NCI-H526 treated with DMSO at 0.1 percent for 48 hours (cell line): ENCODE measurements around the gene SLC22A15.
"Not testable (repeated sequence)": the region's sequence is repeated elsewhere in the genome, so short reads cannot be mapped to it uniquely, and the experiment has no call there.

ENCODE experiments used
- DNase-seq: peaks from one replicate; lab custom pipeline; 2025; lab: John Stamatoyannopoulos, UW

The SLC22A15 gene

DNA sequence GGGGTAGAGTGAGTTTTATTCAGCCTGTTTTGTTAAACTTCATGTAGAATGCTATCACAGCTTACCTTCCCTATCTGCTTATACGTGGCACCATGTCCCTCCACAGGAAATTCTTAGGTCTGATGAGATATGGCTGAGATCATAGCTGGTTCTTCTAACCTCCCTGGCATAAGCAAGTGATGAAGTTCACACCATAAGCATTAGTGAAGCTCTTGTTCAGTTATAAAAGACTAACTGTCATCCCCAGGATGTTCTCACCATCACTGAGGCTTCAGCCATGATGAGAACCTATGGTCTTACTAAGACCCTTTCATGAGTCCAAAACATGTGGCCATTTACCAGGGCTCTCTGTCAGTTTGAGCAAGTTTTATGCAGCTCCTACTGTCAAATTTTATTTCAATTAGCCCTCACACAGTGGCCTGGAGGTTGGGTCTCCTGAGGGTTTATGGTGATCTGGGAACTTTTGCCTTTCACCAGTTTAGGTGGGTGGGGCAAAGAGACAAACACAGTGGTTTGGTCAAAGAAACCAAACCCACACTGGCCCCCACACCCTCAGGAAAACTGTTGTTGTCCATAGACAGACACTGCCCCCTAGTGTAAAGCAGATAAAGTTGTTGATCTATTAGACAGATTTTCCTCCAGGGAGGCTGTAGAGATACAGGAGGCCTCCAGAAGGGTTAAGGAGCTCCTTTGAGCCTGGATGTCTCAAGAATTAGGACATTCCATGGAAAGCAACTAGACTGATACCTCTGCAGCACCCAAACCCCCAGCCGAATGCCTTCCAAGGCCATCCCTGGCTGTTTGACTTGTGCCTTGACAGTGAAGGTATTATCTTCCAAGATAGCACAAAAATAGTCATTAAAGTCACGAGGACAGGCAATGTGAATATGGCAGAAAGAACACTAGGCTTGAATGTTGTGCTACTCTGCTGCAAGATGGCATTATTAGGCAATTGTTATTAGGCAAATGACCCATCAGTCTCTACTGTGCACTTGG is 5.0 kb downstream of the SLC22A15 start:
- peak; percentile 75 for DNase-seq

DNA sequence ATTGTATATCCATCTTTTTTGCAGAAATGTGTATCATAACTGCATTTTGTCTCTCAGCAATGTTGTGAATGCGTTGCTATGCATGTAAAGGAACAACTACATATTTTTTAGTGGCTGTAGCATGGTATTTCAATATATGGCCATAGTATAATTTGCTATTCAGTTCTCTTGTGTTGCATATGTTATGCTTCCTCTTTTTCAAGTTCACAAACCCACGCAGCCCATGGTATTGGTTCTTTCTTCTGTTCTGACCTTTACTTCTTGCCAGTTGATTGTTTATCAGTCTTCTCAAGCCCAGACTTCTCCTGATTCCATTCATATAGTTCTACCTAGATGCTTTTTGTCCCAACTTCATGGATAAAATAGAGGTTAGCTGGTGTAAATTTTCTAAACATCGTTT is 6.1 kb downstream of the SLC22A15 start:
- no peak for DNase-seq

DNA sequence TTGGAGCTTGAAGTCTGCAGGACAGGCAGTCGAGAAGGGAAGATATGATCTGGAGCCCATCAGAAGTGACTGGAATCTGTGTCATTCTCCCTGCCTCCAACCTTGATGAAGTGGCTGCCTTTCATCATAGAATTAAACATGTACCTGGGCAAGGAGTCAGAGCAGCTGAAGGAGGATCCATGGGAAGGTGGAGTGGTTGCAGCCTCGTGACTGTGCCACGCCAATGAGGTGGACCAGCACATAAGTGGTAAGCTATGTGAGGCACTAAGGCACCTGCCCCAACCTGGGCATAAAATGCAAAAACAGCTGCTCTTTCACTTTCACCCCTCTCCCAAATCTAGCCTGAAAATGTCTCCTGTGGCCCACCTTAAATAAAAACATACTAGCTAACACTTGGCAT is 7.3 kb downstream of the SLC22A15 start:
- peak; percentile 49 for DNase-seq

DNA sequence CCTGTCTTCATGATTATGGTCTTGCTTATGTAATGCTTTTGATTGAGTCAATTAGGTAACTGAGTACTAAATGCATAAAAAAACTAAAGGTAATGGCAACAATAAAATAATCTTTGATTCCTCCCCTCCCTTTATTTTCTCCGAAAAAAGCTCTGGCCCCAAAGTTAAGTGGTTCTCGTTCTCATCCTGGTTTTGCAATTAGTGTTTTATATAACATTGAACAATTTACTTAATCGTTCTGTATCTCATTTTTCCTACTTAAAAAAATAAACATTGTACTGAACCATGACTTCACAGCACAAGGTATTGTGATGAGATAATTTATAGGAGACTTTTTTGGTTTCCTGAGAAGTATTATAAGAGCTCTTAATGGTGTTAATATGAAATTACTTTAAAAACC is 11.3 kb downstream of the SLC22A15 start:
- no peak for DNase-seq

DNA sequence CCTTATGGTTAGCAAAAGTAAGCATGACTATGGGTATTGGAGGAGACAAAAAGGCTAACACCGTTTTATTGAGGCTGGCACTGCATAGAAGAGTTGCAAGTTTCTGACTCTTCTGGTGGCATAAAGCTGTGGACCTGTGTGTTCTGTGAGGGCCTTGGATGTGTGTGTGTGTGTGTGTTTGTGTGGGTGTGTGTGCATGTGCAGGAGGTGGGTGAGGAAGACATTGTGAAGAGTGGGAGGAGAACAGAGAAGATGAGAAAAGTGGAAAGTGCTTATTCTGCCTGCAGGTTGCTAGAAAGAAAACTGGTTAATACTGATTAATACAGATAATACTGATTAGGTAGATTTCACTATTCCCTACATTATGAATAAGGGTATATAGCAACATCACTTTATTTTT is 12.6 kb downstream of the SLC22A15 start:
- no peak for DNase-seq

DNA sequence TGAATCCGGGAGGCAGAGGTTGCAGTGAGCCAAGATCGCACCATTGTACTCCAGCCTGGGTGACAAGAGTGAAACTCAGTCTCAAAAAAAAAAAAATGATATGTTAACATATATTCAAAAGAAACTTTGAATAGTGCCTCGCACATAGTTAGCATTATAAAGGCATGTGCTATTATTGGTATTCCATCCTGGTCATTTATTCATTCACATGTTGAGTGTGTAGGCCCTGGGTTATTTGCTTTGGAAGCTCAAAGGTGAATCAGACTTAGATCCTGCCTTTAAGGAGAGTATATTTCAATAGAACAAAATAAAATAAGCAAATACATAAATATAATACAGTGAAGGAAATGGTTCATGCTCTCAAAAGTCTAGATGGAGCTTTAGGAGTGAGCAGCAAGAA is 13.4 kb downstream of the SLC22A15 start:
- DNase-seq: no peak

DNA sequence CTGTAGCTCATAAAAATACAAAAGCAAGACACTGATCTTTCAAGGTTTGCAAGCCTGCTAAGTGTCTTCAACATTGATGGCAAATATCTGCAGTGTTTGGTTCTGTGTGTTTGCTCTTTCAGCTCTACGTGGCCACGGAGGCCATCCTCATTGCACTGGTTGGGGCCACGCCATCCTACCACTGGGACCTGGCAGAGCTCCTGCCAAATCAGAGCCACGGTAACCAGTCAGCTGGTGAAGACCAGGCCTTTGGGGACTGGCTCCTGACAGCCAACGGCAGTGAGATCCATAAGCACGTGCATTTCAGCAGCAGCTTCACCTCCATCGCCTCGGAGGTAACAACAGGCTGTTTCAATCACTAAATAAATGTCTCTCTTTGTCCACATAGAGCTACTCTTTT is 15.6 kb downstream of the SLC22A15 start:
- no peak for DNase-seq

DNA sequence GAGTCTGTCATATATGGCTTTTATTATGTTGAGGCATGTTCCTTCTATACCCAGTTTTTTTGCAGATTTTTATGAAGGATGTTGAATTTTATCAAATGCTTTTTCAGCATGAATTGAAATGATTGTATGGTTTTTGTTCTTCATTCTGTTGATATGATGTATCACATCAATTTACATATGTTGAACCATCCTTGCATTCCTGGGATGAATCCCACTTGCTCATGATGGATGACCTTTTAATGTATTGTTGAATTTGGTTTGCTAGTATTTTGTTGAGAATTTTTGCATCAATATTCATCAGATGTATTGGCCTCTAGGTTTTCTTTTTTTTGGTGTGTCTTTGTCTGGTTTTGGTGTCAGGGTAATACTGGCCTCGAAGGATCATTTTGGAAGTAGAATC is 21.6 kb downstream of the SLC22A15 start:
- not testable (repeated sequence) for DNase-seq

DNA sequence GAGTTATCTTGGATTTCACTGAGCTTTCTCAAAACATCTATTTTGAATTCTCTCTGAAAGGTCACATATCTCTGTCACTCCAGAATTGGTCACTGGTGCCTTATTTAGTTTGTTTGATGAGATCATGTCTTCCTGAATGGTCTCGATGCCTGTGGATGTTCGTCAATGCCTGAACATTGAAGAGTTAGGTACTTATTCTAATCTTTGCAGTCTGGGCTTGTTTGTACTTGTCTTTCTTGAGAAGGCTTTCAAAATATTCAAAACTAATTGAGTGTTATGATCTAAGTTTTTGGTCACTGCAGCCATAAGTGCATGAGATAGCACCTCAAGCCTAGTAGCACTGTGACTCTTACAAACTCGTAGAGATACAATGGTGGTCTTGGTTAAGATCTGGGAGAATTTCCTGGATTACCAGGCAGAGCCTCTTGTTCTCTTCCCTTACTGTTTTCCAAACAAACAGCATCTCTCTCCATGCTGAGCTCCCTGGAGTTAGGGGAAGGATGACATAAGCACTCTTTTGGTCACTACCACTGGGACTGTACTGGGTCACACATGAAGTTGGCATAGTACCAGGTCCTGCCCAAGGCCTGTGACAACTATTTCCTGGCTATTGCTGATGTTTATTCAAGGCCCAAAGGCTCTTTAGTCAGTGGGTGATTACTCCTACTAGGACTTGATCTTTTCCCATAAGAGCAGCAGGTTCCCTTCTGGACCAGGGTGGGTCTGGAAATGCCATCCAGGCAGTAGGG is 25.6 kb downstream of the SLC22A15 start:
- DNase-seq: no peak

DNA sequence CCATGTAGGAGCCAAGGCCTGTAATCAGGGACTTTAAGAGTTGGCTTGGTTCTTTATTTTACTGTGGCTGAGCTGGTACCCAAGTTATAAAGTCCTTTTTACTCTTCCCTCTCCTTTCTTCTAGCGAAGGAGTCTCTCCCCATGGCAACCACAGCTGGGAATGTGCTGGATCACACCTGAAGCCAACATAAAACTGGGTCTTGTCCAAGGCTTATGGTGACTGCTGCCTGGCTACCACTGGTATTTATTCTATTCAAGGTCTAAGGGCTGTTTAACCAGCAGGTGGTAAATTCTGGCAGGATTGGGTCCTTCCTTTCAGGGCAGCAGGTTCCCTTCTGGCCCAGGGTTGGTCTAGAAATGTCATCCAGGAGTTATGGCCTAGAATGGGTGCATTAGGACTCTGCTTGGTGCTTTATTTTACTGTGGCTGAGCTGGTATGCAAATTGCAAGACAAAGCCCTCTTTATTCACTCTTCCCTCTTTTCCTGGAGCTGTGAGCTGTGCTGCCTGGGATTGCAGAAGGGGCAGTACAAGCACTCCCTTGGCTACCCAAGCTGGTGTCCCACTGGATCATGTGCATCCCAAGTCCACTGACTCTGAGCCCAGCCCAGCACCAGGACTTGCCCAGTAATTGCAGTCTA is 26.6 kb downstream of the SLC22A15 start:
- peak; percentile 98 for DNase-seq

DNA sequence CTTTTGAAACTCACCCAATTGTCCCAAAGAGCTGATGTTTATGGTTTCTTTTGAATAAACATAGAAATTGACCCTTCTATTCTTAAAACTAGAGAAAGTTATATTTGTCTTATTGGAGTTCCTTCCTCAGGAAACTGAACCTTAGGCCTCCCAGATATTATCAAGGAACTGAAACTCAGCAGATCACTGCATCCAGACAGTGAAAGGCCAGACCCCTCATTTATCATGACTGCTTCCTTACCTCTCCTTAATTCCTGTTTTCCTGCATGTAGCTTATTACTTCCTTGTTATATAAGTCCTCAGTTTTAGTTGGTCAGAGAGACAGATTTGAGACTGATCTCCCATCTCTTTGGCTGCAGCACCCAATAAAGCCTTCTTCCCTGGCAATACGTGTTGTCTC is 27.5 kb downstream of the SLC22A15 start:
- DNase-seq: no peak

DNA sequence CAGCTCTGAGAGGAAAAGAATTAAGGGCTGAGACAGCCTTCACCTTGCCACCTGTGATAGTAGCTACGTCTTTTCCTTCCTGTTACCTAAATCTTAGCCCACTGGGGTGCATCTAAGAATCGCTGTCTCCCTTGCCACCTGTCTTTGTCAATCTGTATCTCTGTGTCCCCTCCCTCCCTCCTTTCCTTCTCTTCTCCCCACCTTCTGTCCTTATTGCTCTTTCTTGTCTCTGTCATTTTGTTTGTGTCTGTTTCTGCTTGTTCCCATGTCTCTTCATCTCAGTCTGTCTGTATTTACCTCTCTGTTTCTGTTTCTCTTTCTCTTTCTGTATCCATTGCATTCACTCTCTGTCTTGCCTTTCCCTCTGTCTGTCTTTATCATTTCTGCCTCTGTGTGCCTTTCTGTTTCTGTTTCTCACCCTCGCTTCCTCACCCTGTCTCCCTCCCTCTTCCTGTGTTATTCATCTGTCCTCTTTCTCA is 30.2 kb downstream of the SLC22A15 start:
- DNase-seq: no peak

DNA sequence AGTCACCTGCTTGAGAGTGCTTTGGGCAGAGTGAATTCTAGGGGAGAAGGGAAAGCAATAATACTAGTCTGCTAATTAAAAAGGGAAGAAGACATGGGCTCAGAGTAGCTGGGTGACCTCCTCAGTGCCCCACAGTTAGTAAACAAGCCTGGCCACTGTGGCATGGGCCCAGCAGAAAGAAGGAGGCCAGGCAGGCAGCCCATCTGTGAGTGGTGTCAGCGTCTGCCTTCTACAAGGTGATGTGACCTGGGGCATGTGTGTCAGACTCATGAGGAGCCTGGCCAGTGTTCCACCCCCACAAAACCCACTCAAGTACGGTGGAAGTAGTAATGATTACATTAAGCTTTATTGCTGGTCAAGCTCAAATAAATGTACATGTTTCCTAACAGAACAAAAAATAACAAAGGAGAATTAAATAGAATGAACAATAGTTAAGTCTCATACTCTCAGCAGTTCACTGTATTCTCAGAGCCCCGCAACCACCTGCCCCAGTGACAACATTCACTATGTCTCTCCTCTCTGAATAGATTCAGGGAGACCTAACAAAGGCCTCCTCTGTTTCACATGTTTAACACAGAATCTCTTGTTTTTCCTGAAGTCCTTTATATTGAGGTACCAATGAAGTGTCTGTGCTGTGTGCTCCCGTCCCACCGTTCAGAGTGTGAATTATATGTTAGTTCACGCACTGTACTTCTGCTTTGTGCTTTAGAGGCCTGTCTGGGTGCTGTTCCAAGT is 32.5 kb downstream of the SLC22A15 start:
- no peak for DNase-seq

DNA sequence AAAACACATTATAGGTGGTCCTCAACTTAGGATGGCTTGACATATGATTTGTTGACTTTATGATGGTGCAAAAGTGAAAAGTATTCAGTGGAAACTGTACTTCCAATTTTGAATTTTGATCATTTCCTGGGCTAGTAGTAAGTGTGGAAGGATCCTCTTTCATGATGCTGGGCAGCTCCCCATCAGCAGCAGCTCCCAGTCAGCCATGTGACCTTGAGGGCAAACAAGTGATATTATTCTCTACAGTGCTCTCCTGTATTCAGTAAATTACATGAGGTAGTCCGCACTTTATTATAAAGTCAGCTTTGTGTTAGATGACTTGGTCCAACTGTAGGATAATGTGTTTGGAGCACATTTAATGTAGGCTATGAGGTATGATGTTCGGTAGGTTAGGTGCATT is 36.4 kb downstream of the SLC22A15 start:
- DNase-seq: no peak

DNA sequence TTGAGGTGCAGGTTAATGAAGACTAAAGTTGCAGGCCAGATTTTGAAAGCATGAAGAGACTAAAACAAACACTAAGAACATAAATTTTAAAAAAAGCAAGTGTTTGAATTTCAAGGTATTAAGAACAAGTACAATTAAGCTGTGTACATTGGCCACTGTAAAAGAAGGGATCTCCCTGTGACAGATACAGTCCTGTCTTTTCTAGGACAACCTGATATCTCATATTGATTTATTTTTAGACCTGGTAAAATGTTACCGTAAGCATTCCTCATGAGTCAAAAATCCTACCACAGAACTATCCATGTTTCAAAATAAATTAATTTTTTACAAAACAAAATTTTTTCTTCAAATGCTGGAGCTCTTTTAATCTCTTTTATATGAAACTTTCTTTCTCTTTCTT is 39.4 kb downstream of the SLC22A15 start:
- DNase-seq: no peak

DNA sequence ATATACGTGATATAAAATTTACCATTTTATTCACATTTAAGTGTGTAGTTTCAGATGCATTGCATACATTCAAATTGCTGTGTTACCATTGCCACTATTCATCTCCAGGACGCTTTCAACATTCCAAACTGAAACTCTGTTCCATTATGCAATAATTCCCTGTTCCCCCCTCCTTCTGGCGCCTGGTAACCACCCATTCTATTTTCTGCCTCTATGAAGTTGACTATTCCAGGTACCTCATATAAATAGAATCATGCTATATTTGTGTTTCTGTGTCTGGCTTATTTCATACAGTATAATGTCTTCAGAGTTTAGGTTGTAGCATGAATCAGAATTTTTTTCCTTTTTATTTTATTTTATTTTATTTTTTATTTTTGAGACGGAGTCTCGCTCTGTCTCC is 41.7 kb downstream of the SLC22A15 start:
- no peak for DNase-seq

DNA sequence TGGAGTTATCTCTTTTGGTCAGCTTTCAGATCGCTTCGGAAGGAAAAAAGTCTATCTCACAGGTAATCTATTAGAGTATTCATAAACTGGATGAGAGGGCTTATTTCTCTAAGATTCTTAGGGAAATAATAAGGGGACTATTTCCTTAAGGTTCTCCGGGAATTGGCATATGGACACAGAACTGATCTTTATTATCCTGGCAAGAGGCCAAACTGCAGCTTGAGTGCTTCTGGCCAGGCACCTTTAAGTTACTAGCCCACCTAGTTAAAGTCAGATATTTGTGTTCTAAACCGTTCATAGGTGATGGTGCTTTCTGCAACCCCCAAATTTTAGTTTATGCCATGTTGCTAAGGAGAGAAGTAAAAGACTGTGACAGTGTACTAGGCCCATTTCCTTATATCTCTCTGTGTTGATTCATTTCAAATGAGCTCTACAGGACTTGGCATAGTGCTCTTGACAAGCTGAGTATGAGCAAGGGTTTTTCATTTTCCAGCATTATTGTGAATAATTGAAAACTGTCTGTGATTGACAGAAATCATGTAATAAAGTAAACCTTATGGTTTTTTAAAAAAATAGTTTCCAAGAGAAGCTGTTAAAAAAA is 43.4 kb downstream of the SLC22A15 start:
- DNase-seq: no peak

DNA sequence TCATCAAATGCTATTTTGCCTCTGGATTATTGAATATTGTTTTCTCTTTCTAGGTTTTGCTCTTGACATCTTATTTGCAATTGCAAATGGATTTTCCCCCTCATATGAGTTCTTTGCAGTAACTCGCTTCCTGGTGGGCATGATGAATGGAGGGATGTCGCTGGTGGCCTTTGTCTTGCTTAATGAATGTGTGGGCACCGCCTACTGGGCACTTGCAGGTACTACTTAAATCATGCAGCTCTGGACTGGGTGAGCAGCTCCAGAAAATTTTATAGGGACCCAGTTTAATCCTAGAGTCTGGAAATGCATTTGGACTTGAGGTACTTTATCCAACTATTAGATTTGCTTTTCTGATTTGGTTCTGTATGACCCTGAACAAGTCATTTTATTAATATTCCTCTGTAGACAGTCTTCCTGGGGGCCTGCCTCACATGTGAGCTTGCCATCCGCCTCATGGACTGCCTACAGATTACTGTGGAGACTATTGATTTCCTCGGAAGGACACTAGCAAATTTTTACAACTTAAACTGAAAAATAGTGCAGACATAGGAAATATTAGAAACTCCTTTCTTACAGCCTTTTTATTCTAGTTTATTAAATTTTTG is 44.5 kb downstream of the SLC22A15 start:
- DNase-seq: peak; percentile 89

DNA sequence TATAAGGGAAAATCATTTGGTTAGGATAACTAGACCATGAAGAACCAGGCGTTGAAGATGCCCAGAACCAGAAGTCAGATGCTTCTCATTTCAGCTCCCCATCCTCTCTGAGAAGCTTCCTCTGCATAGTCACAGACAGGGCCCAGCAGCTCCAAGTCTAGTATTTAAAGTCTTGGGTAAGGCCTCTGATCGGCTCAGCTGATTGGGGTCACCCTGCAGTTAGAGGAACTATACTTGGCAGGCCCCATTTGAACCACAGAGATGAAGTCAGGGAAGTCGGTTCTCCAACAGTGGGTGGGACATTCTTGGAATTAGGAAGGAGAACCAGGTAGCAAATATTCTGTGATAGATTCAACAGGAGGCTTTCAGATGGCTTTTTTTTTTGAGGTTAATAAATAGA is 48.3 kb downstream of the SLC22A15 start:
- DNase-seq: peak; percentile 49

DNA sequence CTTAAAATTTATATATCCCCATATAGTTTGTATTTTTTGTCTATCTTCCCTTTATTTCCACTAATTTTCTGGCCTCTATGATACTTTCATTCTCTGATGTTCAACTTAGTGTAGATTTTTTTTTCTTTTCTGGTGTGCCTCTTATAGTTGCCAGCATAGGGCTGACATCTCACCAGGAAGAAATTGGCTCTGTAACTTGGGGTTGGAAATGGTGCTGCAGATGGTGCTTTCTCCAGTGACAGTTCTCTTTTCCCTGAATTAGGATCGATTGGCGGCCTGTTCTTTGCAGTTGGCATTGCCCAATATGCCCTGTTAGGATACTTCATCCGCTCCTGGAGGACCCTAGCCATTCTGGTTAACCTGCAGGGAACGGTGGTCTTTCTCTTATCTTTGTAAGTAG is 50.3 kb downstream of the SLC22A15 start:
- no peak for DNase-seq

DNA sequence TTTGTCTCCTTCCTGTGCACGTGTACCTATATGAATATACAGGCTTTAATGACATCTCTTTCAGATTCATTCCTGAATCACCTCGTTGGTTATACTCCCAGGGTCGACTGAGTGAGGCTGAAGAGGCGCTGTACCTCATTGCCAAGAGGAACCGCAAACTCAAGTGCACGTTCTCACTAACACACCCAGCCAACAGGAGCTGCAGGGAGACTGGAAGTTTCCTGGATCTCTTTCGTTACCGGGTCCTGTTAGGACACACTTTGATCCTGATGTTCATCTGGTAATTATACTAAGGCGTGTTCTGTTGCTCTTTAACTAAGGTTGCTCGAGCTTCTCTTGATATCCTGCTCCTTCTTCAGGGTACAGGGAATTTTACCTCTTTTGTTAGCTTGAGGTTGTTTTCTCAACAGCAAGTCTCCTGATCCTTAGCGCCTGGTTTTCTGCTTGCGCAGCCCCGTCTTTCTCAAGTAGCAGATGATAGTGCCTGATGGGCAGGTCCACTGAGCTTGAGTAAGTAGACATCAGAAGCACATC is 55.1 kb downstream of the SLC22A15 start:
- no peak for DNase-seq
